22Rv1 (cell line): ENCODE results near the gene PLGRKT.

Experiments used
- ZFX ChIP-seq: fragments of 450-650 bp; IDR thresholded peaks from 2 replicates; pipeline ENCODE4 v1.6.1; 2017; ENCODE audit warnings: antibody characterized with exemption, borderline replicate concordance
- TF ChIP-seq, protein P1 (sequence below): fragments of 450-650 bp; IDR thresholded peaks from 2 replicates; pipeline ENCODE4 v1.5.1; 2017; ENCODE audit warnings: mild to moderate bottlenecking

DNA sequence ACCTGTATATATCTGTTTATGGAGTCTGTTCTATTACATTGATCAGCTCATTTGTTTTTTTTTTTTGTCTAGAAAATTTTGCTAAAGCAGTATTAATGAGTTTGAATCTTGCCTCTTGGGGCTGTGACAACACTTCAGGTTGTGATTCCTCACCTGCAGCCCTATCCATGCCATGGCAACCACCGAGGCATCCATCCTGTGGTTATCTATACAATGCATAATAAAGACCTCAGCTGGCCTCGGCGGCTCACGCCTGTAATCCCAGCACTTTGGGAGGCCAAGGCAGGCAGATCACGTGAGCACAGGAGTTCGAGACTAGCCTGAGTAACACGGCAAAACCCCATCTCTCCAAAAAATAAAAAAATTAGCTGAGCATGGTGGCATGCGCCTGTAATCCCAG is 44.5 kb upstream of the PLGRKT start:
- TF ChIP-seq, protein P1, sequence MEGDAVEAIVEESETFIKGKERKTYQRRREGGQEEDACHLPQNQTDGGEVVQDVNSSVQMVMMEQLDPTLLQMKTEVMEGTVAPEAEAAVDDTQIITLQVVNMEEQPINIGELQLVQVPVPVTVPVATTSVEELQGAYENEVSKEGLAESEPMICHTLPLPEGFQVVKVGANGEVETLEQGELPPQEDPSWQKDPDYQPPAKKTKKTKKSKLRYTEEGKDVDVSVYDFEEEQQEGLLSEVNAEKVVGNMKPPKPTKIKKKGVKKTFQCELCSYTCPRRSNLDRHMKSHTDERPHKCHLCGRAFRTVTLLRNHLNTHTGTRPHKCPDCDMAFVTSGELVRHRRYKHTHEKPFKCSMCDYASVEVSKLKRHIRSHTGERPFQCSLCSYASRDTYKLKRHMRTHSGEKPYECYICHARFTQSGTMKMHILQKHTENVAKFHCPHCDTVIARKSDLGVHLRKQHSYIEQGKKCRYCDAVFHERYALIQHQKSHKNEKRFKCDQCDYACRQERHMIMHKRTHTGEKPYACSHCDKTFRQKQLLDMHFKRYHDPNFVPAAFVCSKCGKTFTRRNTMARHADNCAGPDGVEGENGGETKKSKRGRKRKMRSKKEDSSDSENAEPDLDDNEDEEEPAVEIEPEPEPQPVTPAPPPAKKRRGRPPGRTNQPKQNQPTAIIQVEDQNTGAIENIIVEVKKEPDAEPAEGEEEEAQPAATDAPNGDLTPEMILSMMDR: no peak
- no peak for TF ChIP-seq ZFX
